Hepatocyte (in vitro differentiated cells): ENCODE data around the gene RABGAP1. TPM values are rescaled to one million over a fixed set of nuclear protein-coding genes. Genes with fewer than 3 reads are reported as not detected.

Experiments used
- DNase-seq: peaks from one replicate; pipeline ENCODE4 v3.0.0-alpha.2; 2016; ENCODE audit warnings: low spot score
- H2AFZ ChIP-seq: fragments of 200-600 bp; sonication (generic); 2 replicates; pipeline ENCODE4 v1.6.0; 2016; ENCODE audit warnings: antibody characterized with exemption, mild to moderate bottlenecking
- H3K27ac ChIP-seq: fragments of 200-600 bp; sonication (generic); 2 replicates; pipeline ENCODE4 v1.5.1; 2016; ENCODE audit warnings: mild to moderate bottlenecking
- H3K27me3 ChIP-seq: fragments of 200-600 bp; sonication (generic); 2 replicates; pipeline ENCODE4 v1.6.1; 2016
- H3K36me3 ChIP-seq: fragments of 200-600 bp; sonication (generic); replicated peaks from 2 replicates; pipeline ENCODE4 v1.5.1; 2016; ENCODE audit warnings: low read depth; ENCODE audit not compliant: insufficient read depth
- H3K4me1 ChIP-seq: fragments of 200-600 bp; sonication (generic); 2 replicates; pipeline ENCODE4 v1.5.1; 2016; ENCODE audit warnings: mild to moderate bottlenecking, moderate library complexity; ENCODE audit not compliant: insufficient read depth
- H3K4me2 ChIP-seq: fragments of 200-600 bp; sonication (generic); 2 replicates; pipeline ENCODE4 v1.6.0; 2016
- H3K4me3 ChIP-seq: fragments of 200-600 bp; sonication (generic); 2 replicates; pipeline ENCODE4 v1.5.1; 2016; ENCODE audit warnings: mild to moderate bottlenecking
- H3K79me2 ChIP-seq: fragments of 200-600 bp; sonication (generic); 2 replicates; pipeline ENCODE4 v1.6.0; 2017; ENCODE audit warnings: mild to moderate bottlenecking
- H3K9me2 ChIP-seq: fragments of 200-600 bp; sonication (generic); replicated peaks from 2 replicates; pipeline ENCODE4 v1.6.0; 2017; ENCODE audit warnings: mild to moderate bottlenecking; ENCODE audit not compliant: insufficient read depth
- H3K9me3 ChIP-seq: fragments of 200-600 bp; sonication (generic); 2 replicates; pipeline ENCODE4 v1.5.1; 2016; ENCODE audit warnings: low read depth, mild to moderate bottlenecking
- H4K20me1 ChIP-seq: fragments of 200-600 bp; sonication (generic); 2 replicates; pipeline ENCODE4 v1.6.0; 2016; ENCODE audit warnings: mild to moderate bottlenecking; ENCODE audit not compliant: insufficient read depth, poor library complexity, severe bottlenecking
- EZH2 ChIP-seq: fragments of 200-600 bp; sonication (generic); IDR thresholded peaks from 2 replicates; pipeline ENCODE4 v1.6.1; 2016; ENCODE audit warnings: antibody characterized with exemption, mild to moderate bottlenecking, borderline replicate concordance
- EZH2phosphoT487 ChIP-seq: fragments of 200-600 bp; sonication (generic); IDR thresholded peaks from one replicate; pipeline ENCODE4 v1.6.1; 2018; ENCODE audit warnings: antibody characterized with exemption, mild to moderate bottlenecking, low read depth, moderate library complexity; ENCODE audit not compliant: unreplicated experiment, severe bottlenecking
- WGBS: methylation state at CpG from one replicate; pipeline ENCODE4 v1.1.6; 2016; ENCODE audit warnings: low lambda C conversion rate; ENCODE audit errors: missing lambda C conversion rate; 5-methylcytosine and 5-hydroxymethylcytosine counted together
- polyA plus RNA-seq: library from polyadenylated mRNA; unstranded; fragments of >200 nt; fragmentation: Nextera tagmentation; extraction: Ambion mirVana; gene quantifications from 2 replicates; pipeline ENCODE4 v1.2.1, GENCODE V29; 2016
- total RNA-seq: library from RNA; depleted of rRNA; stranded (reverse); fragments of >200 nt; gene quantifications from 2 replicates; pipeline ENCODE4 v1.2.3, GENCODE V29; 2014
- TF ChIP-seq, protein P1 (sequence below): fragments of 200-600 bp; sonication (generic); IDR thresholded peaks from 2 replicates; pipeline ENCODE4 v1.5.1; 2016; ENCODE audit warnings: antibody characterized with exemption, mild to moderate bottlenecking; ENCODE audit not compliant: poor library complexity

RABGAP1 gene
- total and polyA plus RNA-seq, 2 experiments from 2014 or later: 26.8 to 58.4 TPM

- Histone ChIP-seq H3K36me3 (no peaks in the 10 kb centered on the region), H3K4me1 (peaks cover 10% of the 10 kb centered on the region), H4K20me1 (no peaks in the 10 kb centered on the region), H3K79me2 (no peaks in the 10 kb centered on the region), H3K4me2 (no peak overlapping the region), H3K27ac (no peak overlapping the region), H2AFZ (no peak overlapping the region), H3K9me2 (no peaks in the 10 kb centered on the region), H3K9me3 (no peaks in the 10 kb centered on the region), H3K27me3 (no peaks in the 10 kb centered on the region), H3K4me3 (no peak overlapping the region)
- TF ChIP-seq EZH2 (no peak), EZH2phosphoT487 (no peak)
- TF ChIP-seq, protein P1, sequence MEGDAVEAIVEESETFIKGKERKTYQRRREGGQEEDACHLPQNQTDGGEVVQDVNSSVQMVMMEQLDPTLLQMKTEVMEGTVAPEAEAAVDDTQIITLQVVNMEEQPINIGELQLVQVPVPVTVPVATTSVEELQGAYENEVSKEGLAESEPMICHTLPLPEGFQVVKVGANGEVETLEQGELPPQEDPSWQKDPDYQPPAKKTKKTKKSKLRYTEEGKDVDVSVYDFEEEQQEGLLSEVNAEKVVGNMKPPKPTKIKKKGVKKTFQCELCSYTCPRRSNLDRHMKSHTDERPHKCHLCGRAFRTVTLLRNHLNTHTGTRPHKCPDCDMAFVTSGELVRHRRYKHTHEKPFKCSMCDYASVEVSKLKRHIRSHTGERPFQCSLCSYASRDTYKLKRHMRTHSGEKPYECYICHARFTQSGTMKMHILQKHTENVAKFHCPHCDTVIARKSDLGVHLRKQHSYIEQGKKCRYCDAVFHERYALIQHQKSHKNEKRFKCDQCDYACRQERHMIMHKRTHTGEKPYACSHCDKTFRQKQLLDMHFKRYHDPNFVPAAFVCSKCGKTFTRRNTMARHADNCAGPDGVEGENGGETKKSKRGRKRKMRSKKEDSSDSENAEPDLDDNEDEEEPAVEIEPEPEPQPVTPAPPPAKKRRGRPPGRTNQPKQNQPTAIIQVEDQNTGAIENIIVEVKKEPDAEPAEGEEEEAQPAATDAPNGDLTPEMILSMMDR: no peak
- no peak for DNase-seq
- 53% methylated on average over 7 of the region's 7 CpGs for WGBS
Observed at GRCh38 chr9:123113185-123113584, 172.4 kb downstream of the RABGAP1 start.

- TF ChIP-seq EZH2 (no peak), EZH2phosphoT487 (no peak)
- TF ChIP-seq, protein P1: no peak
- Histone ChIP-seq H3K27ac (no peak overlapping the region), H3K27me3 (no peaks in the 10 kb centered on the region), H3K79me2 (no peaks in the 10 kb centered on the region), H2AFZ (no peak overlapping the region), H3K4me1 (no peaks in the 10 kb centered on the region), H3K4me3 (no peak overlapping the region), H3K9me3 (no peaks in the 10 kb centered on the region), H3K36me3 (no peaks in the 10 kb centered on the region), H3K9me2 (no peaks in the 10 kb centered on the region), H3K4me2 (no peak overlapping the region), H4K20me1 (no peaks in the 10 kb centered on the region)
- DNase-seq: no peak
- WGBS: 97% methylated on average over 16 of the region's 16 CpGs
Observed at GRCh38 chr9:123115146-123115913, 174.5 kb downstream of the RABGAP1 start.

DNA sequence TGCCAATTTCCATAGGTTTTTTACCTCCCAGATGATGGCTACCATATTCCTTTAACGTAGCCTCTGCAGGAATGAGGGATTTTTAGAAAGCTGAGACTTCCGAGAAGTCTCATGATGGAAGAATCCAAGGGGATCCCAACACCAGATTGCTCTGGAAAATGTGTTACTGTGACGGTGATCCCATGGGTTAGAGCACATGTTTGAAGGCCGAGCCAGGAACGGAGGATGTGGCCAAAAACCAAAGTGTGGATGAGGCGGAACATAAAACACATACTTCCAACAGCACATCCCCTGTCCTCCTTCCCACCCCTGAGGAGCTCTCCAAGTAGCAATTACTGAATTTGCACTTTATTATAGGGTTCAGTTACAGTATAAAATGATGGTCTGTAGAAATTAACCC lies 175.2 kb downstream of the RABGAP1 start:
- Histone ChIP-seq H3K9me3 (no peaks in the 10 kb centered on the region), H3K79me2 (no peaks in the 10 kb centered on the region), H3K4me1 (no peaks in the 10 kb centered on the region), H4K20me1 (no peaks in the 10 kb centered on the region), H2AFZ (no peak overlapping the region), H3K27ac (no peak overlapping the region), H3K9me2 (no peaks in the 10 kb centered on the region), H3K4me2 (no peak overlapping the region), H3K36me3 (no peaks in the 10 kb centered on the region), H3K27me3 (no peaks in the 10 kb centered on the region), H3K4me3 (no peak overlapping the region)
- 93% methylated on average over 6 of the region's 6 CpGs for WGBS
- no peak for TF ChIP-seq EZH2
- TF ChIP-seq, protein P1: no peak
- TF ChIP-seq EZH2phosphoT487: no peak
- DNase-seq: no peak
